ENCODE results near the gene CBY3.
"Not testable (repeated sequence)": the region's sequence is repeated elsewhere in the genome, so short reads cannot be mapped to it uniquely, and the experiment has no call there.

CBY3 gene

GRCh38 chr5:179644766-179645165, 36.1 kb downstream of the CBY3 start:
- H3K4me1 Mint-ChIP-seq (ENCODE audit: low read depth); H3K36me3 Mint-ChIP-seq (ENCODE audit: low read depth); H3K4me3 Mint-ChIP-seq; H3K27me3 Mint-ChIP-seq; H3K9me3 Mint-ChIP-seq; H3K27ac Mint-ChIP-seq: not testable (repeated sequence)

- not testable (repeated sequence) for H3K4me3 Mint-ChIP-seq; H3K27ac Mint-ChIP-seq; H3K4me1 Mint-ChIP-seq (ENCODE audit: low read depth); H3K36me3 Mint-ChIP-seq (ENCODE audit: low read depth); H3K27me3 Mint-ChIP-seq; H3K9me3 Mint-ChIP-seq
These were observed 37.5 kb downstream of the CBY3 start for GRCh38 chr5:179643141-179643920.

GRCh38 chr5:179642626-179643025, 38.2 kb downstream of the CBY3 start:
- not testable (repeated sequence) for H3K4me1 Mint-ChIP-seq (ENCODE audit: low read depth); H3K27ac Mint-ChIP-seq; H3K27me3 Mint-ChIP-seq; H3K36me3 Mint-ChIP-seq (ENCODE audit: low read depth); H3K4me3 Mint-ChIP-seq; H3K9me3 Mint-ChIP-seq

GRCh38 chr5:179641745-179642144, 39.1 kb downstream of the CBY3 start:
- H3K4me1 Mint-ChIP-seq (ENCODE audit: low read depth); H3K27me3 Mint-ChIP-seq; H3K27ac Mint-ChIP-seq; H3K9me3 Mint-ChIP-seq; H3K36me3 Mint-ChIP-seq (ENCODE audit: low read depth); H3K4me3 Mint-ChIP-seq: not testable (repeated sequence)

GRCh38 chr5:179639296-179639695, 41.5 kb downstream of the CBY3 start:
- H3K36me3 Mint-ChIP-seq (ENCODE audit: low read depth); H3K4me3 Mint-ChIP-seq; H3K27ac Mint-ChIP-seq; H3K9me3 Mint-ChIP-seq; H3K4me1 Mint-ChIP-seq (ENCODE audit: low read depth); H3K27me3 Mint-ChIP-seq: not testable (repeated sequence)

- not testable (repeated sequence) for H3K9me3 Mint-ChIP-seq; H3K4me1 Mint-ChIP-seq (ENCODE audit: low read depth); H3K27ac Mint-ChIP-seq; H3K27me3 Mint-ChIP-seq; H3K4me3 Mint-ChIP-seq; H3K36me3 Mint-ChIP-seq (ENCODE audit: low read depth)
These were observed 46.3 kb downstream of the CBY3 start for GRCh38 chr5:179634370-179635172.

GRCh38 chr5:179633501-179634369, 47.1 kb downstream of the CBY3 start:
- not testable (repeated sequence) for H3K27ac Mint-ChIP-seq; H3K27me3 Mint-ChIP-seq; H3K9me3 Mint-ChIP-seq; H3K4me1 Mint-ChIP-seq (ENCODE audit: low read depth); H3K36me3 Mint-ChIP-seq (ENCODE audit: low read depth)
- peak overlapping the region; percentile 58 for H3K4me3 Mint-ChIP-seq
